Mucosa of gallbladder (tissue), 1 donor: ENCODE measurements around the gene FOSL1. TPM values are rescaled to one million over a fixed set of nuclear protein-coding genes. Genes with fewer than 3 reads are reported as not detected.

Source experiments
- DNase-seq: peaks from one replicate; pipeline ENCODE4 v3.0.0-alpha.2; 2020; ENCODE audit warnings: low spot score
- total RNA-seq: library from RNA; stranded (reverse); gene quantifications from one replicate; pipeline ENCODE4 v1.2.1, GENCODE V29; 2021
- donor health status: DM: no; HTN: no; CAD: no.

Gene FOSL1
- total RNA-seq, 1 donor from 2014 or later: 1.2 TPM

DNA sequence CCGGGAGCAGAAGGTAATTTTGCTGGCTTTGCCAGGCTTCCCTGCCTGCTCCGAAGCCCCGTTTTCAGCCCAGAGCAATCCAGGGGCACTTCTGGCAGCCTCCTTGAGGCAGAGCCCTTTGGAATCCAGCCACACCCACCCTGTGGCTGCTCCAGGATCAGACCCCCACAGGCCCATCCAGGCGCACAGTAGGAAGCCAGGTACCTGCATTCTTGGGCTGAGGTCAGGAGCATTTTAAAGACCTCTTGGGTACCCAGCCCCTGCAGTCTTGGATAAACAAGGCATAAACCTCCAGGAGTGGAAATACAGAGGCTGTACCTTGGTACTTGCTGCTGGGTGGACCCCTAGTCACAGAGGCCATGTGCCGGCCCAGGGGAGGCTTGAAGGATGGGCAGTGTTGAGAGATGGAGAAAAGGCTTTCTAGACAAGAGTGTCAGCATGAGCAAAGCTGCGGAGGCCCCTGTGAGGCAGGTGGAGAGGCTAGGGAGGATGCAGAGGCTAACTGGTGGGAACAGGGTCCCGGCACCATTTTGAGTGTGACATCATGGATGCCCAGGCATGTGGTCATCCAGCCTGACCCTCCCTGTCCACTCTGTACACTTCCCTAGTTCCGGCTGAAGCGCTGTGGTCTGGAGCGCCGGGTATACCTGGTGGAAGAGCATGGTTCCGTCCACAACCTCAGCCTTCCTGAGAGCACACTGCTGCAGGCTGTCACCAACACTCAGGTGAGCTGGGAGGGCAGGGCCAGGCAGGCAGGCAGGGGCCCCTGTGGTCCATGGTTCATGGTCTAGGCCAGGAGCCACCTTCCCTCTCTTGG, 36.1 kb downstream of the FOSL1 start:
- DNase-seq: no peak

DNA sequence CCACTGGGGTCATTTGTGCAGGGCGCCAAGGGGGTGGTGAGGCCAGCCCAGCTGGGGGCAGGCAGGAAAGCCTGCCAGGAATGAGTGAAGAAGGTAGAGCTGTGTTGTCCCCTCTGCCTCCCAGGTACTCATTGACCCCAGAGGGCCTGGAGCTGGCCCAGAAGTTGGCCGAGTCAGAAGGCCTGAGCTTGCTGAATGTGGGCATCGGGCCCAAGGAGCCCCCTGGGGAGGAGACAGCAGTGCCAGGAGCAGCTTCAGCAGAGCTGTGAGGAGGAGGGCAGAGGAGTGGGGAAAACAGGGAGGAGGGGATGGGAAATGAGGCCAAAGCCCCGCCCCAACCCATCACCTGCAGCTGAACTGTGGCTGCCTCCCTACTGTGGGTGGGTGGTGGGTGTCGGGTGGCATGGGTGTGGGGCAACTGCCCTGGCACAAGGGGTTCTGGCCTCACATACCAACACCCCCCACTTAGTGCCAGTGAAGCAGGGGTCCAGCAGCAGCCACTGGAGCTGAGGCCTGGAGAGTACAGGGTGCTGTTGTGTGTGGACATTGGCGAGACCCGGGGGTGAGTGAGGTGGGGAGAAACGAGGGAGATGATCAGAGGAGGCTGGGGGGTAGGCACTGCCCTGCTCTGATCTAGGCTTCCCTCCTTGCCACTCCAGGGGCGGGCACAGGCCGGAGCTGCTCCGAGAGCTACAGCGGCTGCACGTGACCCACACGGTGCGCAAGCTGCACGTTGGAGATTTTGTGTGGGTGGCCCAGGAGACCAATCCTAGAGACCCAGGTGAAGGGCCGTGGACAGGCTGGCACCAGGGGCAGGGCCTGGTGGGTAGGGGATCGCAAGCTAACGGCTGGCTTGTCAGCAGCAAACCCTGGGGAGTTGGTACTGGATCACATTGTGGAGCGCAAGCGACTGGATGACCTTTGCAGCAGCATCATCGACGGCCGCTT, 37.0 kb downstream of the FOSL1 start:
- DNase-seq: no peak

DNA sequence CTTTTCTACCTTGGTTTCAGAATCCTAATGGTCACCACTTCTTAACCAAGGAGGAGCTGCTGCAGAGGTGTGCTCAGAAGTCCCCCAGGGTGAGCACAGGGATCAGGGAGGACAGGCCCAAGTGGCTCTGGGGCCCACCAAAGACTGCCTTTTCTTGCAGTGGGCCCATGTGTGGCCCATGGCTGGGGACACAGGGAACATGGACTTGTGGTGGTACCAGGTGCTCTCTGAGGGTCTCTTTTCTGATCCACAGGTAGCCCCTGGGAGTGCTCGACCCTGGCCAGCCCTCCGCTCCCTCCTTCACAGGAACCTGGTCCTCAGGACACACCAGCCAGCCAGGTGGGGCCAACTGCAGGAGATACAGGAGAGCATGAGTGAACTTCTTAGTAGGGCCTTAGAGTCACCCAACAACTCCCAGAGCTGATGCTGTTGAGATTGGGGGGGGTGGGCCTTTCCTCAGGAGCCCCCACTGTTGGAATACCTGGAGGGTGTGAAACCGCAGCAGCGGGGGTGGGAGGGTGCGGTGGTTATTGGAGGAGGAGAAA, 37.9 kb downstream of the FOSL1 start:
- no peak for DNase-seq

GRCh38 chr11:65861533-65862183, 38.5 kb downstream of the FOSL1 start:
- no peak for DNase-seq

DNA sequence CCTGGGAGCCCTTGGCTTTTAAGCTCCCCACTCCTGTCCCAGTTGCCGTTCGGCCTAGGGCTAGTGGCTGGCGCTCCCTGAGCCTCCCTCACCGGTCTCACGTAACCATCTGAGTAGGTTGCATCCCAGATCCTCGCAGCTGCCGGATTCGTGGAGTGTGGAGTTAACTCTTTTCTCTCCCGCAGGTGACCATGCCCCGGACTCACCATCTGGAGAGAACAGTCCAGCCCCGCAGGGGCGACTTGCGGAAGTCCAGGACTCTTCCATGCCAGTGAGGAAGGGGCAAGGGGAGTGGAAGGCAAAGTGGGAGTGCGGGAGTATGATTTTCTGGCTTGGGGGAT, 39.1 kb downstream of the FOSL1 start:
- DNase-seq: no peak

DNA sequence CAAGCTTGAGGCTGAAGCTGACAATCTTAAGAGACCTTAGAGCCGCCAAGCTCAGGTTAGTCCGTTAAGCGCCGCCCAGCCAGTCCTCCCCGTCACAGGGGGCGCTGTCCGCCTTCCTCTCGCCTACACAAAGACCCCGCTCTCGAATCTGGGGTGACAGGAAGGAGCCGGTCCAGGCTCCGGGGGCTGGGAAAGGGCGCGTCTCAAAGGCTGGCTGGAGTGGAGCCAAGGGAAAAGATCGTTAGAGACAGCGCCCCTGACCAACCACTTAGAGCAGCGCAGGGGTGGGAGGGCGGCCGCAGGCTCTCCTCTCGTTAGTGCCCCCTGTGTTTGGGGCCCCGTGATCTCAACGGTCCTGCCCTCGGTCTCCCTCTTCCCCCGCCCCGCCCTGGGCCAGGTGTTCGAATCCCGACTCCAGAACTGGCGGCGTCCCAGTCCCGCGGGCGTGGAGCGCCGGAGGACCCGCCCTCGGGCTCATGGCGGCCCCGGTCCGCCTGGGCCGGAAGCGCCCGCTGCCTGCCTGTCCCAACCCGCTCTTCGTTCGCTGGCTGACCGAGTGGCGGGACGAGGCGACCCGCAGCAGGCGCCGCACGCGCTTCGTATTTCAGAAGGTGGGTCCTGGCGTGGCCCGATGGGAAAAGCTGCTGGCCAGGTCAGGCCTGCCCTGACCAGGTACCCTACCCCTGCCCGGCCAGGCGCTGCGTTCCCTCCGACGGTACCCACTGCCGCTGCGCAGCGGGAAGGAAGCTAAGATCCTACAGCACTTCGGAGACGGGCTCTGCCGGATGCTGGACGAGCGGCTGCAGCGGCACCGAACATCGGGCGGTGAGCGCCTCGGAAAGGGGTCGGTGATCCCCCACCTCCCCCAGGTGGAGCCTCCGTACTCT, 39.7 kb downstream of the FOSL1 start, which contains the start of gene MUS81:
TSS of gene MUS81 (plus strand) at position 156 of the 887 bp plus-strand sequence. CDS start at position 477, 321 bp downstream.
- peak; percentile 97 for DNase-seq

DNA sequence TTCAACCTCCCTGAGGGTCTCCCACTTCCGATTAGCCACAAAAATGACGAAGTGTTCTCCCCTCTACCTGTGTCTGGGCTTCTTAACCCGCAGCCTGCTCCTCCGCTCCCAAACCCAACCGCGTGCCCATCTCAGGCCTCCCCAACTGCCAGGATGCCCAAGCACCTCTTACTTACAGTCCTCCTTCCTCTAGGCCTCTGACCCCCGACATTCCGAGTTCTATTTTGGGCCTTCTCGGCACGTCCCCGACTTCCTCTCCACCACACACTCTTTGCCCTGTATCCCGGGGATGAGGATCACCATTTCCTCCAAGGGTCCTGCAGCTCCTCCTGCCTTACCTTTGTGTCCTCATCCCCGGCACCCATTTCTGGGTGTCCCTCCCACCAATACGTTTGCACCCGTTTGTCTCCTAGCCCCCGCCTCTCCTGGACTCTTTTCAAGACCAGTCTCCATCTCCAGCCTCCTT, 40.3 kb downstream of the FOSL1 start:
- DNase-seq: no peak

- DNase-seq: peak; percentile 99
Measured at GRCh38 chr11:65859095-65859811, 40.9 kb downstream of the FOSL1 start.

DNA sequence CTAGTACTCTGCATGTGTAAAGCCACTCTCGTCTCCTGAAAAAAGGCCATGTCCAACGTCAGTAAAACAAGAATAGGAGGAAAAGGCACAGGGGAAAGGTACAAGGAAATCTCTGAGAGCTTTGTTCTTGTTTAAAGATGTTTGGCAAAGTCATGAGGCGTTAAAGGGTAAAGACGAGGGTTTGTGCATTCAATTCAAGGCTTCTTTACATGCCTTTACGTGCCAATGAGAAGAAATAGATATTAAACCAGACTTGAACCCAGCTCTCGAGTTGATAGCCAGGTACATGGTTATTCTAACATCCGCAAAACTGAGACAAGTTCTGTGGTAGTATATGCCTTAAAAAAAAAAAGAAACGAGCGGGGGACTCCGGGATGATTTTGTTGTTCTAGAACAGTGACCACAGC, 41.5 kb downstream of the FOSL1 start:
- DNase-seq: no peak

- peak; percentile 99 for DNase-seq
Measured at GRCh38 chr11:65857853-65858680, 42.1 kb downstream of the FOSL1 start, which contains the start of gene CFL1. TSS of gene CFL1 (minus strand) at chr11:65858180. CDS start at chr11:65858099, 81 bp downstream.

DNA sequence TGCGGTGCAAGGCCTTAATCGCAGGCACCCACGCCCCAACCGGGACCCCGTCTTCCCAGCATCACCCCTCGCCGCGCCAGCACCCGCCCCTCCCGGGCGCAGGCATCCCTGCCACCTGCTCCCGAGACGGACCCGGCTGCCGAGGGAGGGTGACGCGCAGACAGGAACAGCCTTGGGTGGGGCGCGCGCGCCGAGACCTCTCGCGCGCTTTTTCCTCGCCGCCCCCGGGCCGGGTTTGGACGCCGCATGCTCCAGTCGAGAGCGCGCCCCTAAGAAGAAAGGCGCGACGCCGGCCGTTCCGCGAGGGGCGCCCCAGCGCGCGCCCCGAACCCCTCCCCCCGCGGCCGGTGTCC, 42.7 kb downstream of the FOSL1 start:
- DNase-seq: peak; percentile 38

- DNase-seq: peak; percentile 76
Measured at GRCh38 chr11:65856689-65857499, 43.3 kb downstream of the FOSL1 start.

- no peak for DNase-seq
Measured at GRCh38 chr11:65855927-65856363, 44.2 kb downstream of the FOSL1 start.

DNA sequence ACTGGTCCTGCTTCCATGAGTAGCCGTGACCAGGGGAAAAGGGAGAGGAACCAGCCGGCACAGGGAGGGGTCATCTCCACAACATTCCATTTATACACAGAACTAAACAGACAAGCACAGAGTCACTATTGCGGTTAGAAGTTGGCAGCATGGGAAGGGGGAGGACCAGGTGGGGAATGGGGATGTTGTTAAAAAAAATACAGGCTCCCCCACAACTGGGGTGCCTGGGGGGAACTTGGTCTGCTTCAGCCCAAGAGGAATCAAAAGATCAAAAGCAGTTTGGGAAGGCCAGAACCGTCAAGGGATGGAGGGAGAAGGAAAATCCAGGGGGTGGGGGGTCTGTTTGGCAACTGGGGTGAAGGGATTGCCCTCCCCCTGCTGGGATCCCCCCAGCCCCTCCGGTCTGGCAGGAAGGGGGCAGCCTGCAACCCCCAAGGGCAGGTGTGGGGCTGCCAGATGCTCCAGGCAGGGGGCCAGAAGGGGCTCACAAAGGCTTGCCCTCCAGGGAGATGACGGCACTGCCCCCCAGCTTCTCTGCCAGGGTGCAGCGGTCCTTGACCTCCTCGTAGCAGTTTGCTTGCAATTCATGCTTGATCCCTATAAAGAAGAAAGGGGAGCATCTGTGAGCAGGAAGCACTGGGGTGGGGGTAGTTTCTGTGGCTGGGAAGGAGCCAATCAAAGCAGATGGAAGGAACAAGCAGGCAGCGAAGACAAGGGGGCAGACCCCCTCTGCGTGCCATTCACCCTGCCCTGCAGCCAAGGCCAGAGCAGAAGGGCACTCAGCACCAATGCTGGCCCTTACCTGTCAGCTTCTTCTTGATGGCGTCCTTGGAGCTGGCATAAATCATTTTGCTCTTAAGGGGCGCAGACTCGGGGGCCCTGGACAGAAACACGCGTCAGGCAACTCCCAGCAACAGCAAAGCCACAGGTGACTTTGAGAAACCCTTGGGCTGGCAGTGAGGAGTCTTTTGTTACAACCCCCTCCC, 45.0 kb downstream of the FOSL1 start:
- no peak for DNase-seq

GRCh38 chr11:65854161-65854592, 46.0 kb downstream of the FOSL1 start:
- DNase-seq: peak; percentile 79

GRCh38 chr11:65853246-65853979, 46.8 kb downstream of the FOSL1 start:
- DNase-seq: no peak
